ENCODE measurements around the gene MLLT1.

The MLLT1 gene

GRCh38 chr19:6241056-6241455 is 38.7 kb downstream of the MLLT1 start:
- no peak for FAIRE-seq
- TF ChIP-seq, protein P1, sequence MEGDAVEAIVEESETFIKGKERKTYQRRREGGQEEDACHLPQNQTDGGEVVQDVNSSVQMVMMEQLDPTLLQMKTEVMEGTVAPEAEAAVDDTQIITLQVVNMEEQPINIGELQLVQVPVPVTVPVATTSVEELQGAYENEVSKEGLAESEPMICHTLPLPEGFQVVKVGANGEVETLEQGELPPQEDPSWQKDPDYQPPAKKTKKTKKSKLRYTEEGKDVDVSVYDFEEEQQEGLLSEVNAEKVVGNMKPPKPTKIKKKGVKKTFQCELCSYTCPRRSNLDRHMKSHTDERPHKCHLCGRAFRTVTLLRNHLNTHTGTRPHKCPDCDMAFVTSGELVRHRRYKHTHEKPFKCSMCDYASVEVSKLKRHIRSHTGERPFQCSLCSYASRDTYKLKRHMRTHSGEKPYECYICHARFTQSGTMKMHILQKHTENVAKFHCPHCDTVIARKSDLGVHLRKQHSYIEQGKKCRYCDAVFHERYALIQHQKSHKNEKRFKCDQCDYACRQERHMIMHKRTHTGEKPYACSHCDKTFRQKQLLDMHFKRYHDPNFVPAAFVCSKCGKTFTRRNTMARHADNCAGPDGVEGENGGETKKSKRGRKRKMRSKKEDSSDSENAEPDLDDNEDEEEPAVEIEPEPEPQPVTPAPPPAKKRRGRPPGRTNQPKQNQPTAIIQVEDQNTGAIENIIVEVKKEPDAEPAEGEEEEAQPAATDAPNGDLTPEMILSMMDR (IDR thresholded peaks at IDR 0.05; ENCODE audit: insufficient read depth, missing control alignments), result no peak

DNA sequence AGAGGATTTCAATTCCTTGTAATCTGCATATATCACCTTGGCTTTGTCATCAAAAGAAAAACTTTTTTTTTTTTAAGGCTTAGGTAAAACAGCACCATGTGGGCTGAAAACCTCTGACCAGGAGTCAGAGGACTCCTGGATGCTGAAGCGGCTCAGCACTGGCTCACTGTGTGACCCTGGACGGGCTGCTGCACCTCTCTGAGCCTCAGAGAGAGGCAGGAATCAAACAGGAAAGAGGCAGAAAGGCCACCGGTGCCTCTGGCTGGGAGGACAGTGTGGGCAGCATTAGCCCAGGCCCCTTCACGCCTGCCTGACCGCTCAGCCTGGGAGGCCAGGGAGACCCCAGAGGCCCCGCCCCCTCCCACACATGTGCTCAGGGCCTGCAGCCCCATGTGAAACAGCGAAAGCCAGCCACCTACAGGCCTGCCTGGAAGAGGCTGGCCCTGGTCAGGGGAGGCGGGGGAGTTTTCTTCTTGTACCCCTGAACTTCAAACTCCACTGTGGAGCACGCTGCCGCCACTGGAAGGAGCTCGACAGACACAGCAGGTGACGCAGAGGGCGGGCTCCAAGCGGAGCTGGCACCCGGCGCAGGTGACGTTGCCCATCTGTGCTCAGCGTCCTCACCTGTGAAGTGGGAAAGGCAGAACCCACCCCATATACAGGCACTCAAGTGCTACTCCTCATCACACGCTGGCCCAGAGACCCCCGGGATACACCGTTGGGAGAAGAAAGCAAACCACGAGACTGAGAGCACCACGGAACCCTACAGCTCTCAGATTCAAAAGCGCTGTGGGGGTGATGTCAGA is 39.7 kb downstream of the MLLT1 start:
- TF ChIP-seq, protein P1 (IDR thresholded peaks at IDR 0.05; ENCODE audit: insufficient read depth, missing control alignments), result no peak
- no peak for FAIRE-seq
- DNase-seq (ENCODE audit: insufficient read length, low spot score), result no peak

More at GRCh38 chr19:6241056-6241455, 38.7 kb downstream of the MLLT1 start:
- no peak for DNase-seq (ENCODE audit: insufficient read length, low spot score)

- FAIRE-seq (no peak), DNase-seq (ENCODE audit: insufficient read length, low spot score) (no peak)
- TF ChIP-seq, protein P1 (IDR thresholded peaks at IDR 0.05; ENCODE audit: insufficient read depth, missing control alignments), result no peak
Observed at GRCh38 chr19:6239401-6239844, 40.4 kb downstream of the MLLT1 start.

- FAIRE-seq (no peak), DNase-seq (ENCODE audit: insufficient read length, low spot score) (no peak)
- TF ChIP-seq, protein P1 (IDR thresholded peaks at IDR 0.05; ENCODE audit: insufficient read depth, missing control alignments), result no peak
Observed at GRCh38 chr19:6238643-6239281, 41.0 kb downstream of the MLLT1 start.

- DNase-seq (ENCODE audit: insufficient read length, low spot score) (no peak), FAIRE-seq (no peak)
- TF ChIP-seq, protein P1 (IDR thresholded peaks at IDR 0.05; ENCODE audit: insufficient read depth, missing control alignments), result no peak
Observed at GRCh38 chr19:6238256-6238642, 41.5 kb downstream of the MLLT1 start.

- FAIRE-seq, result no peak
- no peak for DNase-seq (ENCODE audit: insufficient read length, low spot score)
- TF ChIP-seq, protein P1 (IDR thresholded peaks at IDR 0.05; ENCODE audit: insufficient read depth, missing control alignments), result no peak
Observed at GRCh38 chr19:6236310-6237291, 43.2 kb downstream of the MLLT1 start.
